SH-SY5Y (cell line): ENCODE measurements around the gene NUP214.

Experiments used
- GATA2 ChIP-seq: IDR thresholded peaks from 2 replicates; pipeline ENCODE4 v1.6.1; 2011; ENCODE audit warnings: mild to moderate bottlenecking, low read depth, low read length
- GATA3 ChIP-seq: IDR thresholded peaks from 2 replicates; pipeline ENCODE4 v1.6.1; 2011; ENCODE audit warnings: low read depth, mild to moderate bottlenecking, low read length, moderate library complexity

The NUP214 gene

GRCh38 chr9:131279196-131279862 is 153.9 kb downstream of the NUP214 start:
- TF ChIP-seq GATA2 = no peak
- no peak for TF ChIP-seq GATA3

GRCh38 chr9:131279863-131280570 is 154.6 kb downstream of the NUP214 start:
- no peak for TF ChIP-seq GATA2
- no peak for TF ChIP-seq GATA3

DNA sequence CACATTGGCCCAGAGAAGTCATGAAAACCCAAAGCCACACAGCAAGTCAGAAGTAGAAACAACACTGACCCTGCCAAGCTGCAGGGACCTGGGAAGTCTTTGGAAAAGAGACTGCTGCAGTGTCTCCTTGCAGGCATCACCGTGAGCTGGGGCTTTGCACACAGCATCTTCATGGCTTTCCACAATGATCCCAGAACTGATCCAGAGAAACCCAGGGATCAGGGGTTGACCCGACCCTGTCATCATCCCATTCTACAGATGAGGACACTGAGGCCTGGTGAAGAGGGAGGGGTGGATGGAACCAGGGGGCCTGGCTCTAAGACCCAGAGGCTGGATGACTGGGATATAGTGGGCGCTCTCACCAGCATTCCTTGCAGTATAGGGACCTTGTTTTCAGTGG is 155.3 kb downstream of the NUP214 start:
- no peak for TF ChIP-seq GATA2
- TF ChIP-seq GATA3 = no peak

- TF ChIP-seq GATA2 (no peak), GATA3 (no peak)
Observed at GRCh38 chr9:131281119-131281965, 156.0 kb downstream of the NUP214 start.

GRCh38 chr9:131282175-131282574 is 156.8 kb downstream of the NUP214 start:
- TF ChIP-seq GATA3 (no peak), GATA2 (no peak)

- TF ChIP-seq GATA3 (no peak), GATA2 (no peak)
Observed at GRCh38 chr9:131282688-131283422, 157.5 kb downstream of the NUP214 start.
